HCT116 (cell line): ENCODE results near the gene CEMIP2.

Experiments
- CEBPB ChIP-seq: IDR thresholded peaks from 2 replicates; pipeline ENCODE4 v1.6.1; 2012; ENCODE audit warnings: low read depth
- EGR1 ChIP-seq: IDR thresholded peaks from 2 replicates; pipeline ENCODE4 v1.6.1; 2012; ENCODE audit warnings: low read depth
- EZH2 ChIP-seq: fragments of 200-600 bp; sonication (generic); IDR thresholded peaks from 2 replicates; pipeline ENCODE4 v1.6.1; 2017; ENCODE audit warnings: antibody characterized with exemption, mixed run types
- JUND ChIP-seq: IDR thresholded peaks from 2 replicates; pipeline ENCODE4 v1.6.1; 2012
- POLR2A ChIP-seq: IDR thresholded peaks from 2 replicates; pipeline ENCODE4 v1.7.0; 2011; ENCODE audit warnings: borderline replicate concordance; ENCODE audit not compliant: insufficient read depth, insufficient read length; ENCODE audit errors: extremely low read depth
- RAD21 ChIP-seq: IDR thresholded peaks from 2 replicates; pipeline ENCODE4 v1.6.1; 2012; ENCODE audit warnings: low read depth, mild to moderate bottlenecking
- YY1 ChIP-seq: IDR thresholded peaks from 2 replicates; pipeline ENCODE4 v1.6.1; 2011; ENCODE audit warnings: low read length, low read depth, moderate library complexity, mild to moderate bottlenecking; ENCODE audit not compliant: insufficient replicate concordance; ENCODE audit errors: extremely low read depth
- TF ChIP-seq, protein P1 (sequence below), 3 experiments: fragments of 200-600 bp in 1 of 3; sonication (generic) in 1 of 3; IDR thresholded peaks in 2 of 3; conservative IDR thresholded peaks in 1 of 3; 2 replicates each; pipeline ENCODE4 v1.5.1; 2012 to 2017; ENCODE audit warnings: low read depth in 2 of 3, low read length in 2 of 3, antibody characterized with exemption in 1 of 3, borderline replicate concordance in 1 of 3, control low read depth in 1 of 3, mild to moderate bottlenecking in 1 of 3, mixed read lengths in 1 of 3, mixed run types in 1 of 3, moderate library complexity in 1 of 3; ENCODE audit not compliant: insufficient read depth in 1 of 3

DNA sequence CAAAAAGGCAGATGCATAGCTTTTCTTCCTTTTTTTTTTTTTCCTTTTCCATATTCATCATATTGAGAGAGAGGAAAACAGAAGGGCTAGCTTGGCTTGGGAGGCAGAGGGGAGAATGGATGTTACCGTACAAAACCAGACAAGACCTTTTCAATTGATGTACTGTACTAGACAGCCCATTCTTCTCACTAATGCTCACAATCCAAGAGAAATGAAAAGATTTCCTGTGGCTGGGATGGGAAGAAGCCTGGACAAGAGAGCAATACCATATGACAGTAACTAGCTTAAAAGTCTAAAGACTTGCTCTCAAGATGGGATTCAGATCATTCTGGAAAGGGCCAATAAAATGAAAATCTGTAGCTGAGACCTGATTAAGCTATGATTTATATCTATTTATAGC is 3.4 kb downstream of the CEMIP2 start:
- TF ChIP-seq, protein P1, sequence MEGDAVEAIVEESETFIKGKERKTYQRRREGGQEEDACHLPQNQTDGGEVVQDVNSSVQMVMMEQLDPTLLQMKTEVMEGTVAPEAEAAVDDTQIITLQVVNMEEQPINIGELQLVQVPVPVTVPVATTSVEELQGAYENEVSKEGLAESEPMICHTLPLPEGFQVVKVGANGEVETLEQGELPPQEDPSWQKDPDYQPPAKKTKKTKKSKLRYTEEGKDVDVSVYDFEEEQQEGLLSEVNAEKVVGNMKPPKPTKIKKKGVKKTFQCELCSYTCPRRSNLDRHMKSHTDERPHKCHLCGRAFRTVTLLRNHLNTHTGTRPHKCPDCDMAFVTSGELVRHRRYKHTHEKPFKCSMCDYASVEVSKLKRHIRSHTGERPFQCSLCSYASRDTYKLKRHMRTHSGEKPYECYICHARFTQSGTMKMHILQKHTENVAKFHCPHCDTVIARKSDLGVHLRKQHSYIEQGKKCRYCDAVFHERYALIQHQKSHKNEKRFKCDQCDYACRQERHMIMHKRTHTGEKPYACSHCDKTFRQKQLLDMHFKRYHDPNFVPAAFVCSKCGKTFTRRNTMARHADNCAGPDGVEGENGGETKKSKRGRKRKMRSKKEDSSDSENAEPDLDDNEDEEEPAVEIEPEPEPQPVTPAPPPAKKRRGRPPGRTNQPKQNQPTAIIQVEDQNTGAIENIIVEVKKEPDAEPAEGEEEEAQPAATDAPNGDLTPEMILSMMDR (IDR thresholded peaks at IDR 0.05 in 2 of 3, conservative IDR thresholded peaks at IDR 0.05 in 1 of 3; ENCODE audit: borderline replicate concordance in 1 of 3, insufficient read depth in 1 of 3, low read depth in 2 of 3, low read length in 2 of 3) = no peak
- no peak for TF ChIP-seq RAD21
- no peak for TF ChIP-seq JUND
- TF ChIP-seq POLR2A = no peak
- no peak for TF ChIP-seq CEBPB
- no peak for TF ChIP-seq EZH2
- TF ChIP-seq YY1 = no peak
- no peak for TF ChIP-seq EGR1
